Heart left ventricle (tissue), 16 donors: Measurements from ENCODE around the gene SLC35F3. TPM values are rescaled to one million over a fixed set of nuclear protein-coding genes. Genes with fewer than 3 reads are reported as not detected.

ENCODE experiments used
- ATAC-seq, 4 donors: fragments of 200-7000 bp; cut with Tn5 transposase; one replicate each; pipeline ENCODE4 v1.9.1; 2020 to 2022; ENCODE audit warnings: moderate library complexity in 4 of 4, mild to moderate bottlenecking in 3 of 4, moderate number of reproducible peaks in 1 of 4
- DNase-seq, 5 donors: peaks; one replicate each; pipeline ENCODE4 v3.0.0-alpha.2; 2020
- H3K27ac ChIP-seq, 12 donors: fragments of 200-600 bp; sonication (generic) in 4 of 12; one replicate each; pipeline versions ENCODE4 v1.5.0 to v1.8.0; 2016 to 2022; ENCODE audit warnings: mild to moderate bottlenecking in 2 of 12
- H3K27me3 ChIP-seq, 9 donors: fragments of 200-600 bp; sonication (generic) in 2 of 9; one replicate each; pipeline versions ENCODE4 v1.5.1 to v1.8.0; 2016 to 2022; ENCODE audit warnings: mild to moderate bottlenecking in 3 of 9
- H3K36me3 ChIP-seq, 9 donors: fragments of 200-600 bp; sonication (generic) in 2 of 9; one replicate each; pipeline versions ENCODE4 v1.5.0 to v1.8.0; 2018 to 2022; ENCODE audit warnings: mild to moderate bottlenecking in 2 of 9
- H3K4me1 ChIP-seq, 12 donors: fragments of 200-600 bp; sonication (generic) in 4 of 12; one replicate each; pipeline versions ENCODE4 v1.5.0 to v1.8.0; 2016 to 2022; ENCODE audit warnings: mild to moderate bottlenecking in 3 of 12
- H3K4me3 ChIP-seq, 12 donors: fragments of 200-600 bp; sonication (generic) in 4 of 12; one replicate each; pipeline versions ENCODE4 v1.5.0 to v1.8.0; 2017 to 2022; ENCODE audit warnings: mild to moderate bottlenecking in 9 of 12, moderate library complexity in 4 of 12
- H3K9me3 ChIP-seq, 12 donors: fragments of 200-600 bp; sonication (generic) in 4 of 12; one replicate each; pipeline versions ENCODE4 v1.5.0 to v1.8.0; 2016 to 2022; ENCODE audit warnings: mild to moderate bottlenecking in 1 of 12
- POLR2A ChIP-seq, 2 donors: fragments of 450-650 bp; IDR thresholded peaks; one replicate each; pipeline ENCODE4 v1.6.1; 2017; ENCODE audit warnings: antibody characterized with exemption in 2 of 2, mild to moderate bottlenecking in 2 of 2, moderate library complexity in 2 of 2
- WGBS, 4 donors: extraction: QIAGEN DNeasy Blood & Tissue Kit in 2 of 4; methylation state at CpG; one replicate each; pipeline versions ENCODE4 v1.1.5 to v1.1.7; 2013 to 2018; 5-methylcytosine and 5-hydroxymethylcytosine counted together
- intact Hi-C, 10 donors: fragments of 100-400 bp; cut with DNase I; formaldehyde crosslinking; loops; one replicate each; pipeline versions ENCODE4 v1.11.1 to v1.14.2; 2022
- polyA plus RNA-seq, 2 donors: library from polyadenylated mRNA; stranded (reverse); fragments of 200-250 nt; gene quantifications; one replicate each; pipeline ENCODE4 v1.2.3, GENCODE V29; 2013
- total RNA-seq, 9 donors: library from RNA; depleted of rRNA in 2 of 9; stranded (reverse); fragments of >200 nt in 2 of 9; fragmentation: NEBNext Ultra II Directional in 3 of 9; extraction: Animal tissue kit (Norgen Biotek cat#: 25700) in 3 of 9; gene quantifications; one replicate each; pipeline versions ENCODE4 v1.1.0 to v1.2.4, GENCODE V29; 2016 to 2023
- TF ChIP-seq, protein P1 (sequence below), 12 donors: fragments of 200-600 bp; sonication (generic) in 4 of 12; IDR thresholded peaks; one replicate each; pipeline versions ENCODE4 v1.5.0 to v1.8.0; 2018 to 2022; ENCODE audit warnings: antibody characterized with exemption in 12 of 12, mild to moderate bottlenecking in 5 of 12
- donor health status: ischemic (EF 13 %, LVEDD 7.1; RV severe dilation, severe dysfunction).
- donor health status: healthy with polysubstance abuse.
- donor health status: DM: no; HTN: yes; CAD: no.
- donor health status: DM: no; HTN: no; CAD: no.
- donor health status: ischemic (EF 25% LVEDD 6.9; RV normal size, moderate dysfunction).
- donor health status: ischemic (EF 25% LVEDD 5.7; RV mildly dilated, moderate dysfunction).
- donor health status: healthy.
- donor health status: DM: yes; HTN: yes; CAD: no.
- donor health status: ischemic (EF 35%, LVEDD 5.7; RV mildly dilated, moderate dysfunction).
- donor health status: nonischemic (EF 11% LVEDD 7.7; RV severe dilation, severe dysfunction).
- donor health status: DM: yes; HTN: yes; CAD: no.
- donor health status: PGD.
- donor health status: ischemic (EF 29% LVEDD 5.4; RV normal size, mild dysfunction).
- donor health status: nonischemic (EF 23%, LVEDD 6.1; RV moderate dilation, normal function).

The SLC35F3 gene
- total and polyA plus RNA-seq, 11 donors = 0.03 to 0.11 (median 0.11) TPM; not detected in 8

GRCh38 chr1:234280500-234280899 lies 376.0 kb downstream of the SLC35F3 start:
- intact Hi-C loops = no loop called here
- 78 to 84% (median 80%) methylated on average over 4 of the region's 4 CpGs for WGBS, 4 donors
- Histone ChIP-seq H3K27me3 (peaks cover 0 to 12% (median 0%) of the 10 kb centered on the region in 9 donors), H3K4me3 (no peak overlapping the region), H3K27ac (no peak overlapping the region), H3K36me3 (no peaks in the 10 kb centered on the region), H3K9me3 (no peaks in the 10 kb centered on the region), H3K4me1 (no peaks in the 10 kb centered on the region)
- DNase-seq = no peak
- no peak for ATAC-seq
- no peak for TF ChIP-seq POLR2A (IDR thresholded peaks at IDR 0.05)
- TF ChIP-seq, protein P1, sequence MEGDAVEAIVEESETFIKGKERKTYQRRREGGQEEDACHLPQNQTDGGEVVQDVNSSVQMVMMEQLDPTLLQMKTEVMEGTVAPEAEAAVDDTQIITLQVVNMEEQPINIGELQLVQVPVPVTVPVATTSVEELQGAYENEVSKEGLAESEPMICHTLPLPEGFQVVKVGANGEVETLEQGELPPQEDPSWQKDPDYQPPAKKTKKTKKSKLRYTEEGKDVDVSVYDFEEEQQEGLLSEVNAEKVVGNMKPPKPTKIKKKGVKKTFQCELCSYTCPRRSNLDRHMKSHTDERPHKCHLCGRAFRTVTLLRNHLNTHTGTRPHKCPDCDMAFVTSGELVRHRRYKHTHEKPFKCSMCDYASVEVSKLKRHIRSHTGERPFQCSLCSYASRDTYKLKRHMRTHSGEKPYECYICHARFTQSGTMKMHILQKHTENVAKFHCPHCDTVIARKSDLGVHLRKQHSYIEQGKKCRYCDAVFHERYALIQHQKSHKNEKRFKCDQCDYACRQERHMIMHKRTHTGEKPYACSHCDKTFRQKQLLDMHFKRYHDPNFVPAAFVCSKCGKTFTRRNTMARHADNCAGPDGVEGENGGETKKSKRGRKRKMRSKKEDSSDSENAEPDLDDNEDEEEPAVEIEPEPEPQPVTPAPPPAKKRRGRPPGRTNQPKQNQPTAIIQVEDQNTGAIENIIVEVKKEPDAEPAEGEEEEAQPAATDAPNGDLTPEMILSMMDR (IDR thresholded peaks at IDR 0.05) = no peak

GRCh38 chr1:234281826-234282489 lies 377.5 kb downstream of the SLC35F3 start:
- Histone ChIP-seq H3K27ac (no peak overlapping the region), H3K27me3 (peaks cover 0 to 14% (median 0%) of the 10 kb centered on the region in 9 donors), H3K36me3 (no peaks in the 10 kb centered on the region), H3K4me1 (no peaks in the 10 kb centered on the region), H3K4me3 (no peak overlapping the region), H3K9me3 (no peaks in the 10 kb centered on the region)
- 56 to 65% (median 60%) methylated on average over 12 of the region's 12 CpGs for WGBS, 4 donors
- DNase-seq = no peak
- ATAC-seq = no peak
- intact Hi-C loops = no loop called here
- TF ChIP-seq POLR2A (IDR thresholded peaks at IDR 0.05) = no peak
- TF ChIP-seq, protein P1 (IDR thresholded peaks at IDR 0.05) = no peak

DNA sequence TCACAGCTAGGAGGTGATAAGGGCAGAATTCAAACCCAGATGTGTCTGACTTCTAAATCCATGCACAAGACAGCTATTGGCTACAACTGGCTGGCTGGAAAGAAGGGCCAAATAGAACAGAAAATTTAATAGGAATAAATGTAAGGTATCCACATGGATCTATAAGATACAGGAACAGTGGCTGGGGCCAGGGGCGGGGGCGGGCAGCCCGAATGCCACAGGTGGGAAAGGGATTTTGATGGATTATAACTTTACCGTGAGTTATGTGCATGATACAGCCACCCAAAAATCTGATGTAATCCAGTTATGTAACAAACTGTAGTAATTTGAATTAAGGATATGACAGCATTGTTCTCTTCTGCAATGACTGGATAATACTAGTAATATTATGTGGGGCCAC lies 381.7 kb downstream of the SLC35F3 start:
- no peak overlapping the region for H3K4me3 ChIP-seq
- TF ChIP-seq, protein P1 (IDR thresholded peaks at IDR 0.05) = no peak
- TF ChIP-seq POLR2A (IDR thresholded peaks at IDR 0.05) = no peak
- WGBS, 4 donors = 81 to 90% (median 83%) methylated on average over 4 of the region's 4 CpGs

GRCh38 chr1:234288946-234289345 lies 384.5 kb downstream of the SLC35F3 start:
- intact Hi-C loops = no loop called here
- WGBS, 4 donors = 72 to 87% (median 76%) methylated on average over 2 of the region's 2 CpGs
- ATAC-seq = no peak
- no peak for DNase-seq
- no peak overlapping the region for H3K27ac ChIP-seq
- H3K4me1 ChIP-seq = no peaks in the 10 kb centered on the region
- H3K9me3 ChIP-seq = peaks cover 0 to 21% (median 0%) of the 10 kb centered on the region in 12 donors
- no peak overlapping the region for H3K4me3 ChIP-seq
- H3K36me3 ChIP-seq = no peaks in the 10 kb centered on the region
- peaks cover 0 to 9% (median 0%) of the 10 kb centered on the region in 9 donors for H3K27me3 ChIP-seq
- TF ChIP-seq, protein P1 (IDR thresholded peaks at IDR 0.05) = no peak
- no peak for TF ChIP-seq POLR2A (IDR thresholded peaks at IDR 0.05)

More for the DNA sequence above, 381.7 kb downstream of the SLC35F3 start:
- no peaks in the 10 kb centered on the region for H3K4me1 ChIP-seq
- peaks cover 0 to 21% (median 0%) of the 10 kb centered on the region in 12 donors for H3K9me3 ChIP-seq
- no peaks in the 10 kb centered on the region for H3K36me3 ChIP-seq
- H3K27ac ChIP-seq = no peak overlapping the region
- ATAC-seq = no peak
- H3K27me3 ChIP-seq = peaks cover 0 to 14% (median 0%) of the 10 kb centered on the region in 9 donors
- intact Hi-C loops = no loop called here
- DNase-seq = no peak
